Measurements from ENCODE around the gene IRAK2. TPM values are rescaled to one million over a fixed set of nuclear protein-coding genes. Genes with fewer than 3 reads are reported as not detected.

IRAK2 gene
- polyA plus RNA-seq, 3 donors, result 0.78 to 2.0 (median 1.5) TPM

DNA sequence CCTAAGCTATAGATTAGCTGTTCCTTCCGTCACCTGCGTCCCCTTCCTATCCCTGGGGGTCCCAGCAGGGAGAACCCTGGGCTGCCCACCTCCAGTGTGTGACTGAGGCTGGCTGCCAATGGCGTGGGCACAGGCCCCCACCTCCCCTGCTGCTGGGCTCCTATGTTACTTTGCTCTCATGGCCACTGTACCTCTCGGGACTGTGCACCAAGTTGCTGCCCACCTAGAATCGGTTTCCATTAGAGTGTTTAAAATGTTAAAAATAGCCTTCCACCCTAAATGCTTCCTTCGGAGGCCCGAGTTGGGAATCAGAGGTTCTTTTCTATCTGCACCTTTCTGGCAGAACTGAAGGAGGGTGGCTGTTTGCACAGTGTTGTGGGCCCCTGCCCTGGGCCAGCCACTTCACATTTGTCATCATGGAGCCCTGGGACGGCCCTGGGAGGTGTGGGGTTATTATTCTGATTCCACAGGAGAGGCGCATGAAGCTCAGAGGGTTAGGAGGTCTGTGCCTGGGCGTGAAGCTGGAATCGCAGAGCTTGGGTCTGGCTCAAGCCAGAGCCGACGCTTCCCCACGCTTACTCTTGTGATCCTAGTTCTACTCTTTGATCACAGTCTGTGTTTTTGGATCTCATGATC lies 29.1 kb downstream of the IRAK2 start:
- Histone ChIP-seq H2AFZ (ENCODE audit: insufficient read depth, low read depth, low read length, poor library complexity, severe bottlenecking) (peak overlapping the region; percentile 15), H3K9ac (ENCODE audit: insufficient read depth, low read length, poor library complexity, severe bottlenecking) (no peak overlapping the region), H3K9me3 (replicated peaks in 1 of 2; ENCODE audit: control insufficient read depth in 1 of 2, insufficient read depth in 1 of 2, low read length in 2 of 2) (no peaks in the 10 kb centered on the region), H3K4me2 (replicated peaks; ENCODE audit: extremely low read depth, low read length, poor library complexity, severe bottlenecking) (no peak overlapping the region), H3K27ac (ENCODE audit: low read depth in 1 of 2, low read length in 2 of 2) (peak overlapping the region in 1 of 2 donors; percentile 81), H3K27me3 (ENCODE audit: control insufficient read depth in 2 of 2, insufficient read depth in 2 of 2, low read length in 2 of 2) (no peaks in the 10 kb centered on the region), H4K20me1 (ENCODE audit: insufficient read depth, low read length) (no peaks in the 10 kb centered on the region), H3K36me3 (replicated peaks in 1 of 2; ENCODE audit: control insufficient read depth in 1 of 2, insufficient read depth in 2 of 2, low read length in 2 of 2) (no peaks in the 10 kb centered on the region), H3K4me1 (ENCODE audit: control insufficient read depth in 1 of 2, insufficient read depth in 2 of 2, low read length in 2 of 2) (peaks cover 86 to 91% of the 10 kb centered on the region in 2 donors), H3K4me3 (replicated peaks in 1 of 3; ENCODE audit: low read depth in 2 of 3, low read length in 3 of 3) (no peak overlapping the region), H3K79me2 (ENCODE audit: insufficient read depth, low read length) (no peaks in the 10 kb centered on the region)
- peaks cover 0 to 2% (median 0%) of the 10 kb centered on the region in 7 donors for H3K9me3 Mint-ChIP-seq
- TF ChIP-seq, protein P1, sequence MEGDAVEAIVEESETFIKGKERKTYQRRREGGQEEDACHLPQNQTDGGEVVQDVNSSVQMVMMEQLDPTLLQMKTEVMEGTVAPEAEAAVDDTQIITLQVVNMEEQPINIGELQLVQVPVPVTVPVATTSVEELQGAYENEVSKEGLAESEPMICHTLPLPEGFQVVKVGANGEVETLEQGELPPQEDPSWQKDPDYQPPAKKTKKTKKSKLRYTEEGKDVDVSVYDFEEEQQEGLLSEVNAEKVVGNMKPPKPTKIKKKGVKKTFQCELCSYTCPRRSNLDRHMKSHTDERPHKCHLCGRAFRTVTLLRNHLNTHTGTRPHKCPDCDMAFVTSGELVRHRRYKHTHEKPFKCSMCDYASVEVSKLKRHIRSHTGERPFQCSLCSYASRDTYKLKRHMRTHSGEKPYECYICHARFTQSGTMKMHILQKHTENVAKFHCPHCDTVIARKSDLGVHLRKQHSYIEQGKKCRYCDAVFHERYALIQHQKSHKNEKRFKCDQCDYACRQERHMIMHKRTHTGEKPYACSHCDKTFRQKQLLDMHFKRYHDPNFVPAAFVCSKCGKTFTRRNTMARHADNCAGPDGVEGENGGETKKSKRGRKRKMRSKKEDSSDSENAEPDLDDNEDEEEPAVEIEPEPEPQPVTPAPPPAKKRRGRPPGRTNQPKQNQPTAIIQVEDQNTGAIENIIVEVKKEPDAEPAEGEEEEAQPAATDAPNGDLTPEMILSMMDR (IDR thresholded peaks at IDR 0.05), result no peak
- H3K27ac Mint-ChIP-seq, result peak overlapping the region in 6 of 7 donors; percentile 90 to 97 (median 95)
- 82% methylated on average over 10 of the region's 14 CpGs for WGBS (ENCODE audit: insufficient coverage)
- peaks cover 0 to 5% (median 0%) of the 10 kb centered on the region in 3 donors for H3K27me3 Mint-ChIP-seq (ENCODE audit: low read depth in 3 of 3)
- peaks cover 8 to 14% of the 10 kb centered on the region in 2 donors for H3K36me3 Mint-ChIP-seq
- no peak for DNase-seq
- H3K4me1 Mint-ChIP-seq, result peaks cover 88% of the 10 kb centered on the region
- intact Hi-C loops (cut with micrococcal nuclease), result no loop called here
- no peak overlapping the region for H3K4me3 Mint-ChIP-seq

- WGBS (ENCODE audit: insufficient coverage), result 49% methylated on average over 7 of the region's 11 CpGs
- Histone ChIP-seq H2AFZ (ENCODE audit: insufficient read depth, low read depth, low read length, poor library complexity, severe bottlenecking) (peak overlapping the region; percentile 15), H3K9me3 (replicated peaks in 1 of 2; ENCODE audit: control insufficient read depth in 1 of 2, insufficient read depth in 1 of 2, low read length in 2 of 2) (no peaks in the 10 kb centered on the region), H3K4me3 (replicated peaks in 1 of 3; ENCODE audit: low read depth in 2 of 3, low read length in 3 of 3) (no peak overlapping the region), H4K20me1 (ENCODE audit: insufficient read depth, low read length) (no peaks in the 10 kb centered on the region), H3K4me2 (replicated peaks; ENCODE audit: extremely low read depth, low read length, poor library complexity, severe bottlenecking) (no peak overlapping the region), H3K4me1 (ENCODE audit: control insufficient read depth in 1 of 2, insufficient read depth in 2 of 2, low read length in 2 of 2) (peaks cover 86 to 91% of the 10 kb centered on the region in 2 donors), H3K36me3 (replicated peaks in 1 of 2; ENCODE audit: control insufficient read depth in 1 of 2, insufficient read depth in 2 of 2, low read length in 2 of 2) (no peaks in the 10 kb centered on the region), H3K27me3 (ENCODE audit: control insufficient read depth in 2 of 2, insufficient read depth in 2 of 2, low read length in 2 of 2) (no peaks in the 10 kb centered on the region), H3K79me2 (ENCODE audit: insufficient read depth, low read length) (no peaks in the 10 kb centered on the region), H3K9ac (ENCODE audit: insufficient read depth, low read length, poor library complexity, severe bottlenecking) (no peak overlapping the region), H3K27ac (ENCODE audit: low read depth in 1 of 2, low read length in 2 of 2) (peak overlapping the region; percentile 20 to 70)
- H3K27me3 Mint-ChIP-seq (ENCODE audit: low read depth in 3 of 3), result peaks cover 0 to 5% (median 0%) of the 10 kb centered on the region in 3 donors
- peaks cover 88% of the 10 kb centered on the region for H3K4me1 Mint-ChIP-seq
- peak overlapping the region; percentile 45 to 96 (median 93) for H3K27ac Mint-ChIP-seq
- intact Hi-C loops (cut with micrococcal nuclease), result loop anchor here in 1 of 2 donors (5.0 kb wide), 1 partner anchor 32 kb away; the partner anchor contains the start of gene IRAK2
- peaks cover 8 to 14% of the 10 kb centered on the region in 2 donors for H3K36me3 Mint-ChIP-seq
- no peak for DNase-seq
- TF ChIP-seq, protein P1 (IDR thresholded peaks at IDR 0.05), result no peak
- peaks cover 0 to 2% (median 0%) of the 10 kb centered on the region in 7 donors for H3K9me3 Mint-ChIP-seq
- no peak overlapping the region for H3K4me3 Mint-ChIP-seq
Observed at GRCh38 chr3:10194328-10195071, 29.8 kb downstream of the IRAK2 start.

Measured in CD14-positive monocyte (primary cell).